K562 (cell line): ENCODE data around the gene SS18L1. TPM values are rescaled to one million over a fixed set of nuclear protein-coding genes. Genes with fewer than 3 reads are reported as not detected.

Experiments
- ATAC-seq: fragments of 200-7000 bp; cut with Tn5 transposase; 3 replicates; pipeline ENCODE4 v1.9.1; 2020; ENCODE audit warnings: moderate library complexity
- BruUV-seq: library from RNA; stranded (reverse); fragments of 400-500 nt; replicated peaks from 2 replicates; lab custom pipeline; 2021; lab: Mats Ljungman, UMichigan
- CTCF ChIA-PET: fragments of 300-600 bp; formaldehyde crosslinking; extraction: SDS; loops from one replicate; lab custom pipeline; 2021; ENCODE audit warnings: low intra/inter-chr PET ratio; lab: Yijun Ruan, JAX
- POLR2A ChIA-PET: fragments of 300-600, 350-650 bp; sonication (Branson Sonifier 250); formaldehyde crosslinking; extraction: SDS; loops from one replicate; lab custom pipeline; 2021; ENCODE audit warnings: antibody characterized with exemption, inconsistent platforms; lab: Yijun Ruan, JAX
- DNase-seq, 4 experiments: peaks; one replicate each; pipeline versions ENCODE4 v3.0.0 to v3.0.0-alpha.2; 2011 to 2018; ENCODE audit warnings: low spot score in 3 of 4, mixed read lengths in 3 of 4; ENCODE audit errors: extremely low read depth in 1 of 4
- FAIRE-seq: peaks from 2 replicates; lab custom pipeline; 2011; peaks lifted over from hg19 to GRCh38; lab: Jason Lieb, UNC
- H2AFZ ChIP-seq: 2 replicates; pipeline ENCODE4 v1.6.0; 2011; ENCODE audit warnings: low read depth, low read length, control low read depth, inconsistent platforms
- H3K27ac ChIP-seq: fragments of 200-600 bp; 3 replicates; pipeline ENCODE4 v1.8.0; 2011; ENCODE audit warnings: low read depth, mild to moderate bottlenecking, control low read depth, inconsistent platforms, low read length, moderate library complexity, mixed read lengths; ENCODE audit errors: extremely low read depth
- H3K27me3 ChIP-seq, 2 experiments: fragments of 300-600 bp in 1 of 2; 2 replicates in 1 of 2; 3 replicates in 1 of 2; pipeline versions ENCODE4 v1.6.0 to v1.8.0; 2011; ENCODE audit warnings: inconsistent platforms in 2 of 2, low read length in 2 of 2, mild to moderate bottlenecking in 1 of 2, mixed read lengths in 1 of 2, moderate library complexity in 1 of 2; ENCODE audit not compliant: control insufficient read depth in 2 of 2, insufficient read depth in 2 of 2
- H3K36me3 ChIP-seq: fragments of 300-600 bp; 3 replicates; pipeline ENCODE4 v1.8.0; 2011; ENCODE audit warnings: mild to moderate bottlenecking, low read length, inconsistent platforms; ENCODE audit not compliant: control insufficient read depth, insufficient read depth
- H3K4me1 ChIP-seq, 2 experiments: fragments of 200-600 bp in 1 of 2; replicated peaks in 1 of 2; 2 replicates in 1 of 2; 3 replicates in 1 of 2; pipeline versions ENCODE4 v1.5.1 to v1.8.0; 2011; ENCODE audit warnings: inconsistent platforms in 2 of 2, low read length in 2 of 2, mild to moderate bottlenecking in 1 of 2, mixed read lengths in 1 of 2, moderate library complexity in 1 of 2; ENCODE audit not compliant: control insufficient read depth in 2 of 2, insufficient read depth in 2 of 2
- H3K4me2 ChIP-seq: 2 replicates; pipeline ENCODE4 v1.6.1; 2011; ENCODE audit warnings: low read length, control low read depth, inconsistent platforms, mixed read lengths; ENCODE audit not compliant: insufficient read depth
- H3K4me3 ChIP-seq: fragments of 200-600 bp; sonication (generic), shearing (Covaris generic); 2 replicates; pipeline ENCODE4 v1.5.1; 2016; ENCODE audit warnings: control low read depth, inconsistent platforms
- H3K79me2 ChIP-seq: fragments of 200-600 bp; 3 replicates; pipeline ENCODE4 v1.8.0; 2011; ENCODE audit warnings: low read length, inconsistent platforms; ENCODE audit not compliant: control insufficient read depth, insufficient read depth
- H3K9ac ChIP-seq, 2 experiments: 2 replicates each; pipeline versions ENCODE4 v1.6.0 to v1.6.1; 2011; ENCODE audit warnings: low read depth in 2 of 2, low read length in 2 of 2, control low read depth in 1 of 2, inconsistent platforms in 1 of 2, mild to moderate bottlenecking in 1 of 2, mixed read lengths in 1 of 2; ENCODE audit not compliant: insufficient read depth in 1 of 2
- H3K9me1 ChIP-seq: one replicate; pipeline ENCODE4 v1.6.0; 2011; ENCODE audit warnings: inconsistent platforms, mild to moderate bottlenecking, low read length, moderate library complexity; ENCODE audit not compliant: control insufficient read depth, insufficient read depth
- H3K9me3 ChIP-seq: replicated peaks from 2 replicates; pipeline ENCODE4 v1.5.1; 2011; ENCODE audit warnings: low read depth, low read length, inconsistent platforms; ENCODE audit not compliant: control insufficient read depth, insufficient read depth
- H4K20me1 ChIP-seq: replicated peaks from 2 replicates; pipeline ENCODE4 v1.6.1; 2011; ENCODE audit warnings: low read length, inconsistent platforms, mixed read lengths; ENCODE audit not compliant: control insufficient read depth, insufficient read depth
- CSDE1 ChIP-seq, 2 experiments: fragments of 450-650 bp; IDR thresholded peaks; 2 replicates each; pipeline ENCODE4 v1.6.1; 2016; ENCODE audit warnings: mild to moderate bottlenecking in 1 of 2
- DDX20 ChIP-seq: fragments of 450-650 bp; IDR thresholded peaks from 2 replicates; pipeline ENCODE4 v1.6.1; 2016; ENCODE audit warnings: missing genetic modification characterization, low read depth, mild to moderate bottlenecking, missing compliant biosample characterization, moderate library complexity
- MBD2 ChIP-seq: sonication (generic); IDR thresholded peaks from 2 replicates; pipeline ENCODE4 v1.6.1; 2016; ENCODE audit warnings: low read depth, borderline replicate concordance
- MTA2 ChIP-seq: fragments of 450-650 bp; IDR thresholded peaks from 2 replicates; pipeline ENCODE4 v1.6.1; 2016; ENCODE audit warnings: low read depth
- TAF7 ChIP-seq: fragments of 450-650 bp; IDR thresholded peaks from 2 replicates; pipeline ENCODE4 v1.6.1; 2016; ENCODE audit warnings: missing genetic modification characterization, missing compliant biosample characterization
- ZBTB1 ChIP-seq: sonication (generic); formaldehyde crosslinking; IDR thresholded peaks from 2 replicates; pipeline ENCODE4 v1.8.1; 2023; ENCODE audit warnings: missing genetic modification reagents, low read depth, mild to moderate bottlenecking, borderline replicate concordance
- ZKSCAN1 ChIP-seq: fragments of 150-350 bp; IDR thresholded peaks from 2 replicates; pipeline ENCODE4 v1.6.1; 2016; ENCODE audit warnings: low read depth, low read length
- WGBS: fragments of 100-300 bp; shearing (Covaris generic); methylation state at CpG from one replicate; pipeline ENCODE4 v1.1.6; 2016; ENCODE audit warnings: low coverage, mixed read lengths; ENCODE audit not compliant: insufficient coverage; ENCODE audit errors: missing lambda C conversion rate; 5-methylcytosine and 5-hydroxymethylcytosine counted together
- in situ Hi-C: fragments of 300-500 bp; cut with MboI; formaldehyde crosslinking; loops from 4 replicates; pipeline ENCODE4 v1.15.0; 2018; ENCODE audit warnings: inconsistent platforms, mixed read lengths
- intact Hi-C: fragments of 100-400 bp; cut with micrococcal nuclease; formaldehyde crosslinking; loops from 2 replicates; pipeline ENCODE4 v1.14.2; 2022
- polyA plus RNA-seq, 8 experiments: library from polyadenylated mRNA; depleted of rRNA in 4 of 8; stranded (reverse) in 5 of 8; unstranded in 3 of 8; fragments of >200 nt; fragmentation: Nextera tagmentation in 2 of 8; fragmentation: Illumina TruSeq in 1 of 8; extraction: Ambion mirVana in 2 of 8; extraction: Trizol in 1 of 8; gene quantifications; 2 replicates each; pipeline versions ENCODE4 v1.2.1 to v1.2.3, GENCODE V29; 2011 to 2014; ENCODE audit warnings: inconsistent platforms in 1 of 8, missing spikeins in 1 of 8
- total RNA-seq, 7 experiments: library from RNA; depleted of rRNA in 6 of 7; stranded (reverse); fragments of >200 nt in 6 of 7; fragmentation: Illumina TruSeq in 2 of 7; extraction: Trizol in 2 of 7; gene quantifications; 2 replicates each; pipeline versions ENCODE4 v1.2.1 to v1.2.3, GENCODE V29; 2011 to 2021; ENCODE audit warnings: low replicate concordance in 1 of 7
- TF ChIP-seq, protein P1 (sequence below): fragments of 450-650 bp; formaldehyde crosslinking; IDR thresholded peaks from 2 replicates; pipeline ENCODE4 v1.4.0; 2020; ENCODE audit warnings: mild to moderate bottlenecking, mixed read lengths
- TF ChIP-seq, protein P2 (sequence below): sonication (generic); formaldehyde crosslinking; IDR thresholded peaks from 2 replicates; pipeline ENCODE4 v1.8.1; 2023; ENCODE audit warnings: mild to moderate bottlenecking, missing genetic modification reagents
- TF ChIP-seq, protein P3 (sequence below): sonication (generic); formaldehyde crosslinking; IDR thresholded peaks from 2 replicates; pipeline ENCODE4 v1.8.0; 2022; ENCODE audit warnings: mild to moderate bottlenecking, missing genetic modification reagents
- TF ChIP-seq, protein P4 (sequence below): fragments of 250-450 bp; sonication (Bioruptor Pico); IDR thresholded peaks from 2 replicates; pipeline ENCODE4 v1.8.0; 2021; ENCODE audit warnings: mild to moderate bottlenecking, moderate library complexity
- TF ChIP-seq, protein P5 (sequence below): sonication (generic); formaldehyde crosslinking; IDR thresholded peaks from 2 replicates; pipeline ENCODE4 v1.9.0; 2022; ENCODE audit warnings: mild to moderate bottlenecking, missing genetic modification reagents

The SS18L1 gene
- total and polyA plus RNA-seq, 9 of the 15 experiments (the other 6 are each of a cell fraction or from before 2014, with no cell fraction given), result 2.7 to 28.3 (median 15.1) TPM

DNA sequence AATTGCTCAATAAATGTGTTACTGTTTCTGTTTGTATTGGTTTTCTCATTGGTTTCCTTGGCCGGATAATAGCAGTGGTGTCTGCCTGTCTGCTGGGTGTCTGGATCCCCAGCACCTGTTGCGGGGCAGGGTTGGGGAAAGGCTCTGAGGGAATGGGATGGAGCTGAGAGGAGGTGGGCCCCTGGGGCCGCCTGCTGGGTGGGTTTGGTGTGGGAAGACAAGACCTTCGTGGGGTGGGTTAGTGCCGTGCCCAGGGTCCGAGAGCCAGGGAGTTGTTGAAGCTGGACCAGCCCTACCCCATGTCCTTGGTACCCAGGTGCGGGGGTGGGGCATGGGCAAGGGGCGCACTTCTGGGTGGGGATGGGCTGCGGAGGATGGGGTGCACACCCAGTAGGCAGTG, 4.0 kb downstream of the SS18L1 start:
- Histone ChIP-seq H3K9ac (peak overlapping the region in 1 of 2 experiments; percentile 82; a peak in 2 of 4 replicates), H3K27me3 (no peaks in the 10 kb centered on the region), H2AFZ (no peak overlapping the region), H4K20me1 (peaks cover 50% of the 10 kb centered on the region), H3K79me2 (peaks cover 92% of the 10 kb centered on the region), H3K4me1 (peaks cover 34 to 83% of the 10 kb centered on the region in 2 experiments; a peak in 4 of 5 replicates), H3K9me3 (no peaks in the 10 kb centered on the region), H3K4me2 (no peak overlapping the region), H3K4me3 (no peak overlapping the region), H3K9me1 (peaks cover 7% of the 10 kb centered on the region), H3K27ac (no peak overlapping the region), H3K36me3 (peaks cover 42% of the 10 kb centered on the region)
- no peak for DNase-seq
- intact Hi-C loops, result loop anchor here (10.0 kb wide), 1 partner anchor 237 kb away; the partner anchor contains the start of gene RPS21
- ATAC-seq, result no peak
- CTCF ChIA-PET, result no interaction called here
- WGBS, result 99% methylated on average over 9 of the region's 9 CpGs
- POLR2A ChIA-PET, result no interaction called here
- BruUV-seq, result no TSS peak
- in situ Hi-C loops, result no loop called here
- FAIRE-seq, result no peak
- TF ChIP-seq MBD2 (no peak), CSDE1 (IDR thresholded peaks at IDR 0.05) (no peak), ZBTB1 (CRISPR knock-in tag) (no peak), DDX20 (no peak), TAF7 (tag) (no peak), MTA2 (no peak), ZKSCAN1 (no peak)
- TF ChIP-seq, protein P1, sequence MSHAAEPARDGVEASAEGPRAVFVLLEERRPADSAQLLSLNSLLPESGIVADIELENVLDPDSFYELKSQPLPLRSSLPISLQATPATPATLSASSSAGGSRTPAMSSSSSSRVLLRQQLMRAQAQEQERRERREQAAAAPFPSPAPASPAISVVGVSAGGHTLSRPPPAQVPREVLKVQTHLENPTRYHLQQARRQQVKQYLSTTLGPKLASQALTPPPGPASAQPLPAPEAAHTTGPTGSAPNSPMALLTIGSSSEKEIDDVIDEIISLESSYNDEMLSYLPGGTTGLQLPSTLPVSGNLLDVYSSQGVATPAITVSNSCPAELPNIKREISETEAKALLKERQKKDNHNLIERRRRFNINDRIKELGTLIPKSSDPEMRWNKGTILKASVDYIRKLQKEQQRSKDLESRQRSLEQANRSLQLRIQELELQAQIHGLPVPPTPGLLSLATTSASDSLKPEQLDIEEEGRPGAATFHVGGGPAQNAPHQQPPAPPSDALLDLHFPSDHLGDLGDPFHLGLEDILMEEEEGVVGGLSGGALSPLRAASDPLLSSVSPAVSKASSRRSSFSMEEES, result no peak
- TF ChIP-seq, protein P2, sequence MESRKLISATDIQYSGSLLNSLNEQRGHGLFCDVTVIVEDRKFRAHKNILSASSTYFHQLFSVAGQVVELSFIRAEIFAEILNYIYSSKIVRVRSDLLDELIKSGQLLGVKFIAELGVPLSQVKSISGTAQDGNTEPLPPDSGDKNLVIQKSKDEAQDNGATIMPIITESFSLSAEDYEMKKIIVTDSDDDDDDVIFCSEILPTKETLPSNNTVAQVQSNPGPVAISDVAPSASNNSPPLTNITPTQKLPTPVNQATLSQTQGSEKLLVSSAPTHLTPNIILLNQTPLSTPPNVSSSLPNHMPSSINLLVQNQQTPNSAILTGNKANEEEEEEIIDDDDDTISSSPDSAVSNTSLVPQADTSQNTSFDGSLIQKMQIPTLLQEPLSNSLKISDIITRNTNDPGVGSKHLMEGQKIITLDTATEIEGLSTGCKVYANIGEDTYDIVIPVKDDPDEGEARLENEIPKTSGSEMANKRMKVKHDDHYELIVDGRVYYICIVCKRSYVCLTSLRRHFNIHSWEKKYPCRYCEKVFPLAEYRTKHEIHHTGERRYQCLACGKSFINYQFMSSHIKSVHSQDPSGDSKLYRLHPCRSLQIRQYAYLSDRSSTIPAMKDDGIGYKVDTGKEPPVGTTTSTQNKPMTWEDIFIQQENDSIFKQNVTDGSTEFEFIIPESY, result no peak
- TF ChIP-seq, protein P3, sequence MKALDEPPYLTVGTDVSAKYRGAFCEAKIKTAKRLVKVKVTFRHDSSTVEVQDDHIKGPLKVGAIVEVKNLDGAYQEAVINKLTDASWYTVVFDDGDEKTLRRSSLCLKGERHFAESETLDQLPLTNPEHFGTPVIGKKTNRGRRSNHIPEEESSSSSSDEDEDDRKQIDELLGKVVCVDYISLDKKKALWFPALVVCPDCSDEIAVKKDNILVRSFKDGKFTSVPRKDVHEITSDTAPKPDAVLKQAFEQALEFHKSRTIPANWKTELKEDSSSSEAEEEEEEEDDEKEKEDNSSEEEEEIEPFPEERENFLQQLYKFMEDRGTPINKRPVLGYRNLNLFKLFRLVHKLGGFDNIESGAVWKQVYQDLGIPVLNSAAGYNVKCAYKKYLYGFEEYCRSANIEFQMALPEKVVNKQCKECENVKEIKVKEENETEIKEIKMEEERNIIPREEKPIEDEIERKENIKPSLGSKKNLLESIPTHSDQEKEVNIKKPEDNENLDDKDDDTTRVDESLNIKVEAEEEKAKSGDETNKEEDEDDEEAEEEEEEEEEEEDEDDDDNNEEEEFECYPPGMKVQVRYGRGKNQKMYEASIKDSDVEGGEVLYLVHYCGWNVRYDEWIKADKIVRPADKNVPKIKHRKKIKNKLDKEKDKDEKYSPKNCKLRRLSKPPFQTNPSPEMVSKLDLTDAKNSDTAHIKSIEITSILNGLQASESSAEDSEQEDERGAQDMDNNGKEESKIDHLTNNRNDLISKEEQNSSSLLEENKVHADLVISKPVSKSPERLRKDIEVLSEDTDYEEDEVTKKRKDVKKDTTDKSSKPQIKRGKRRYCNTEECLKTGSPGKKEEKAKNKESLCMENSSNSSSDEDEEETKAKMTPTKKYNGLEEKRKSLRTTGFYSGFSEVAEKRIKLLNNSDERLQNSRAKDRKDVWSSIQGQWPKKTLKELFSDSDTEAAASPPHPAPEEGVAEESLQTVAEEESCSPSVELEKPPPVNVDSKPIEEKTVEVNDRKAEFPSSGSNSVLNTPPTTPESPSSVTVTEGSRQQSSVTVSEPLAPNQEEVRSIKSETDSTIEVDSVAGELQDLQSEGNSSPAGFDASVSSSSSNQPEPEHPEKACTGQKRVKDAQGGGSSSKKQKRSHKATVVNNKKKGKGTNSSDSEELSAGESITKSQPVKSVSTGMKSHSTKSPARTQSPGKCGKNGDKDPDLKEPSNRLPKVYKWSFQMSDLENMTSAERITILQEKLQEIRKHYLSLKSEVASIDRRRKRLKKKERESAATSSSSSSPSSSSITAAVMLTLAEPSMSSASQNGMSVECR (CRISPR knock-in tag), result no peak
- TF ChIP-seq, protein P4, sequence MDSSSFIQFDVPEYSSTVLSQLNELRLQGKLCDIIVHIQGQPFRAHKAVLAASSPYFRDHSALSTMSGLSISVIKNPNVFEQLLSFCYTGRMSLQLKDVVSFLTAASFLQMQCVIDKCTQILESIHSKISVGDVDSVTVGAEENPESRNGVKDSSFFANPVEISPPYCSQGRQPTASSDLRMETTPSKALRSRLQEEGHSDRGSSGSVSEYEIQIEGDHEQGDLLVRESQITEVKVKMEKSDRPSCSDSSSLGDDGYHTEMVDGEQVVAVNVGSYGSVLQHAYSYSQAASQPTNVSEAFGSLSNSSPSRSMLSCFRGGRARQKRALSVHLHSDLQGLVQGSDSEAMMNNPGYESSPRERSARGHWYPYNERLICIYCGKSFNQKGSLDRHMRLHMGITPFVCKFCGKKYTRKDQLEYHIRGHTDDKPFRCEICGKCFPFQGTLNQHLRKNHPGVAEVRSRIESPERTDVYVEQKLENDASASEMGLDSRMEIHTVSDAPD (CRISPR knock-in tag), result no peak
- TF ChIP-seq, protein P5, sequence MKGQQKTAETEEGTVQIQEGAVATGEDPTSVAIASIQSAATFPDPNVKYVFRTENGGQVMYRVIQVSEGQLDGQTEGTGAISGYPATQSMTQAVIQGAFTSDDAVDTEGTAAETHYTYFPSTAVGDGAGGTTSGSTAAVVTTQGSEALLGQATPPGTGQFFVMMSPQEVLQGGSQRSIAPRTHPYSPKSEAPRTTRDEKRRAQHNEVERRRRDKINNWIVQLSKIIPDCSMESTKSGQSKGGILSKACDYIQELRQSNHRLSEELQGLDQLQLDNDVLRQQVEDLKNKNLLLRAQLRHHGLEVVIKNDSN, result no peak
